ENCODE measurements around the gene CA14. TPM values are rescaled to one million over a fixed set of nuclear protein-coding genes. Genes with fewer than 3 reads are reported as not detected.

Gene CA14
- polyA plus RNA-seq, 1 of the 3 experiments (the other 2 are of a cell fraction): 0.08 TPM

DNA sequence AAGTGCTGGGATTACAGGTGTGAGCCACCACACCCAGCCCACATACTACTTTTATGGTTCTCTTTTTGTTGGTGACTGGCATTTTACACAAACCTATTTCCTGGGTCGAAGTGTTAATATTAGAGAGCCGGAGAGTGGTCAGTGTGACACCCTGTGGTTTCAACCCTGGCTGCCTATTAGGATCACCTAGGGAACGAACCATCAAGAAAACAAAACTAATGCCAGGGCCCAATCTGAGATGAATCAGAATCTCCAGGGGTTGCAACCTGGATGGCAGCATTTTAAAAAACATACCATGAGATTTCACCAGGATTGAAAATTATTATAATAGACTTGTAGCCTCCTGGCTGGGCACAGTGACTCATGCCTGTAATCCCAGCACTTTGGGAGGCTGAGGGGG lies 42.1 kb downstream of the CA14 start:
- Histone ChIP-seq H3K4me2 (no peak overlapping the region), H3K27me3 (ENCODE audit: insufficient read depth) (no peaks in the 10 kb centered on the region), H3K9me3 (no peaks in the 10 kb centered on the region), H3K27ac (ENCODE audit: low read depth in 2 of 2, low read length in 1 of 2) (no peak overlapping the region), H3K4me3 (ENCODE audit: low read depth in 2 of 2, low read length in 1 of 2) (no peak overlapping the region), H3K9ac (no peak overlapping the region), H2AFZ (ENCODE audit: low read depth) (no peak overlapping the region), H3K79me2 (ENCODE audit: insufficient read depth) (peaks cover 65% of the 10 kb centered on the region), H3K36me3 (replicated peaks in 1 of 2; ENCODE audit: control insufficient read depth in 1 of 2, insufficient read depth in 2 of 2, low read length in 1 of 2) (peaks cover 43 to 68% of the 10 kb centered on the region in 2 experiments), H4K20me1 (ENCODE audit: insufficient read depth) (peaks cover 3% of the 10 kb centered on the region; the same call in 1 of the 2 replicates), H3K4me1 (ENCODE audit: control insufficient read depth in 1 of 2, insufficient read depth in 2 of 2, low read depth in 1 of 2, low read length in 1 of 2) (peaks cover 11 to 13% of the 10 kb centered on the region in 2 experiments; a peak in 2 of 4 replicates), H3F3A (replicated peaks; ENCODE audit: insufficient read depth) (peaks cover 3% of the 10 kb centered on the region), H3K9me2 (no peaks in the 10 kb centered on the region)
- CTCF ChIA-PET: no interaction called here
- TF ChIP-seq TEAD4 (IDR thresholded peaks at IDR 0.05; ENCODE audit: borderline replicate concordance, insufficient read depth): no peak
- TF ChIP-seq, protein P1, sequence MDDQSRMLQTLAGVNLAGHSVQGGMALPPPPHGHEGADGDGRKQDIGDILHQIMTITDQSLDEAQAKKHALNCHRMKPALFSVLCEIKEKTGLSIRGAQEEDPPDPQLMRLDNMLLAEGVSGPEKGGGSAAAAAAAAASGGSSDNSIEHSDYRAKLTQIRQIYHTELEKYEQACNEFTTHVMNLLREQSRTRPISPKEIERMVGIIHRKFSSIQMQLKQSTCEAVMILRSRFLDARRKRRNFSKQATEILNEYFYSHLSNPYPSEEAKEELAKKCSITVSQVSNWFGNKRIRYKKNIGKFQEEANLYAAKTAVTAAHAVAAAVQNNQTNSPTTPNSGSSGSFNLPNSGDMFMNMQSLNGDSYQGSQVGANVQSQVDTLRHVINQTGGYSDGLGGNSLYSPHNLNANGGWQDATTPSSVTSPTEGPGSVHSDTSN (IDR thresholded peaks at IDR 0.05): no peak
- TF ChIP-seq YY1 (IDR thresholded peaks at IDR 0.05; ENCODE audit: low read depth): no peak
- TF ChIP-seq RCOR1 (IDR thresholded peaks at IDR 0.05; ENCODE audit: low read length): no peak
- no peak for TF ChIP-seq MXI1 (IDR thresholded peaks at IDR 0.05; ENCODE audit: low read depth, low read length)
- no peak for TF ChIP-seq FOXM1 (IDR thresholded peaks at IDR 0.05; ENCODE audit: low read depth)
- TF ChIP-seq ZBTB33 (IDR thresholded peaks at IDR 0.05; ENCODE audit: borderline replicate concordance, low read depth): no peak
- TF ChIP-seq SIN3A (IDR thresholded peaks at IDR 0.05; ENCODE audit: borderline replicate concordance, low read depth, low read length): no peak
- TF ChIP-seq MAX (IDR thresholded peaks at IDR 0.05; ENCODE audit: low read depth): no peak
- TF ChIP-seq SMC3 (IDR thresholded peaks at IDR 0.05; ENCODE audit: low read depth, low read length): no peak
- TF ChIP-seq RXRA (IDR thresholded peaks at IDR 0.05; ENCODE audit: borderline replicate concordance, low read depth): no peak
- no peak for TF ChIP-seq TCF12 (IDR thresholded peaks at IDR 0.05)
- no peak for TF ChIP-seq MEF2A (IDR thresholded peaks at IDR 0.05; ENCODE audit: borderline replicate concordance, low read depth)
- no peak for TF ChIP-seq RFX5 (IDR thresholded peaks at IDR 0.05; ENCODE audit: low read length)
- TF ChIP-seq JUND (IDR thresholded peaks at IDR 0.05): no peak
- TF ChIP-seq, protein P2, sequence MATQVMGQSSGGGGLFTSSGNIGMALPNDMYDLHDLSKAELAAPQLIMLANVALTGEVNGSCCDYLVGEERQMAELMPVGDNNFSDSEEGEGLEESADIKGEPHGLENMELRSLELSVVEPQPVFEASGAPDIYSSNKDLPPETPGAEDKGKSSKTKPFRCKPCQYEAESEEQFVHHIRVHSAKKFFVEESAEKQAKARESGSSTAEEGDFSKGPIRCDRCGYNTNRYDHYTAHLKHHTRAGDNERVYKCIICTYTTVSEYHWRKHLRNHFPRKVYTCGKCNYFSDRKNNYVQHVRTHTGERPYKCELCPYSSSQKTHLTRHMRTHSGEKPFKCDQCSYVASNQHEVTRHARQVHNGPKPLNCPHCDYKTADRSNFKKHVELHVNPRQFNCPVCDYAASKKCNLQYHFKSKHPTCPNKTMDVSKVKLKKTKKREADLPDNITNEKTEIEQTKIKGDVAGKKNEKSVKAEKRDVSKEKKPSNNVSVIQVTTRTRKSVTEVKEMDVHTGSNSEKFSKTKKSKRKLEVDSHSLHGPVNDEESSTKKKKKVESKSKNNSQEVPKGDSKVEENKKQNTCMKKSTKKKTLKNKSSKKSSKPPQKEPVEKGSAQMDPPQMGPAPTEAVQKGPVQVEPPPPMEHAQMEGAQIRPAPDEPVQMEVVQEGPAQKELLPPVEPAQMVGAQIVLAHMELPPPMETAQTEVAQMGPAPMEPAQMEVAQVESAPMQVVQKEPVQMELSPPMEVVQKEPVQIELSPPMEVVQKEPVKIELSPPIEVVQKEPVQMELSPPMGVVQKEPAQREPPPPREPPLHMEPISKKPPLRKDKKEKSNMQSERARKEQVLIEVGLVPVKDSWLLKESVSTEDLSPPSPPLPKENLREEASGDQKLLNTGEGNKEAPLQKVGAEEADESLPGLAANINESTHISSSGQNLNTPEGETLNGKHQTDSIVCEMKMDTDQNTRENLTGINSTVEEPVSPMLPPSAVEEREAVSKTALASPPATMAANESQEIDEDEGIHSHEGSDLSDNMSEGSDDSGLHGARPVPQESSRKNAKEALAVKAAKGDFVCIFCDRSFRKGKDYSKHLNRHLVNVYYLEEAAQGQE (IDR thresholded peaks at IDR 0.05; ENCODE audit: low read depth, low read length): no peak
- DNase-seq: no peak
- WGBS (ENCODE audit: low lambda C conversion rate): 98% methylated on average over 3 of the region's 3 CpGs
- POLR2A ChIA-PET: no interaction called here
